ENCODE measurements around the gene UBR1. TPM values are rescaled to one million over a fixed set of nuclear protein-coding genes. Genes with fewer than 3 reads are reported as not detected.
A peak's percentile ranks its signal among the peaks of the same experiment; 100 is the strongest.

The UBR1 gene
- total RNA-seq, 3 donors from 2014 or later (not counting 1 experiment from before 2014, with no cell fraction given), result 54.3 to 70.5 (median 61.4) TPM

- Mint-ChIP-seq H3K4me1 (peaks cover 67% of the 10 kb centered on the region in 2 donors), H3K27ac (peak overlapping the region; percentile 71 to 99), H3K4me3 (peak overlapping the region; percentile 51), H3K27me3 (ENCODE audit: low read depth in 2 of 2) (peaks cover 2 to 5% of the 10 kb centered on the region in 2 donors), H3K36me3 (no peaks in the 10 kb centered on the region), H3K9me3 (no peaks in the 10 kb centered on the region)
- intact Hi-C loops (cut with micrococcal nuclease), result no loop called here
- Histone ChIP-seq H3K36me3 (ENCODE audit: control insufficient read depth, insufficient read depth, low read length) (peaks cover 13% of the 10 kb centered on the region), H3K27ac (ENCODE audit: low read length) (no peak overlapping the region), H3K27me3 (ENCODE audit: control insufficient read depth, insufficient read depth, low read length) (no peaks in the 10 kb centered on the region), H3K9me3 (ENCODE audit: control insufficient read depth, insufficient read depth, low read length) (no peaks in the 10 kb centered on the region), H3K4me3 (ENCODE audit: low read length) (no peak overlapping the region), H3K4me1 (ENCODE audit: control insufficient read depth, insufficient read depth, low read length) (peaks cover 16% of the 10 kb centered on the region)
- DNase-seq, result no peak
- WGBS (ENCODE audit: insufficient coverage), result no CpG with 5 or more reads among the region's 1 CpG
- TF ChIP-seq, protein P1, sequence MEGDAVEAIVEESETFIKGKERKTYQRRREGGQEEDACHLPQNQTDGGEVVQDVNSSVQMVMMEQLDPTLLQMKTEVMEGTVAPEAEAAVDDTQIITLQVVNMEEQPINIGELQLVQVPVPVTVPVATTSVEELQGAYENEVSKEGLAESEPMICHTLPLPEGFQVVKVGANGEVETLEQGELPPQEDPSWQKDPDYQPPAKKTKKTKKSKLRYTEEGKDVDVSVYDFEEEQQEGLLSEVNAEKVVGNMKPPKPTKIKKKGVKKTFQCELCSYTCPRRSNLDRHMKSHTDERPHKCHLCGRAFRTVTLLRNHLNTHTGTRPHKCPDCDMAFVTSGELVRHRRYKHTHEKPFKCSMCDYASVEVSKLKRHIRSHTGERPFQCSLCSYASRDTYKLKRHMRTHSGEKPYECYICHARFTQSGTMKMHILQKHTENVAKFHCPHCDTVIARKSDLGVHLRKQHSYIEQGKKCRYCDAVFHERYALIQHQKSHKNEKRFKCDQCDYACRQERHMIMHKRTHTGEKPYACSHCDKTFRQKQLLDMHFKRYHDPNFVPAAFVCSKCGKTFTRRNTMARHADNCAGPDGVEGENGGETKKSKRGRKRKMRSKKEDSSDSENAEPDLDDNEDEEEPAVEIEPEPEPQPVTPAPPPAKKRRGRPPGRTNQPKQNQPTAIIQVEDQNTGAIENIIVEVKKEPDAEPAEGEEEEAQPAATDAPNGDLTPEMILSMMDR (IDR thresholded peaks at IDR 0.05), result no peak
- no peak for ATAC-seq
These were observed 1.9 kb downstream of the UBR1 start for GRCh38 chr15:43103907-43104306.

GRCh38 chr15:43102187-43102586, 3.7 kb downstream of the UBR1 start:
- peaks cover 13% of the 10 kb centered on the region for H3K36me3 ChIP-seq (ENCODE audit: control insufficient read depth, insufficient read depth, low read length)
- no peaks in the 10 kb centered on the region for H3K9me3 ChIP-seq (ENCODE audit: control insufficient read depth, insufficient read depth, low read length)
- ATAC-seq (no peak), DNase-seq (no peak)
- H3K36me3 Mint-ChIP-seq, result no peaks in the 10 kb centered on the region
- no peak overlapping the region for H3K4me3 Mint-ChIP-seq
- TF ChIP-seq, protein P1 (IDR thresholded peaks at IDR 0.05), result no peak
- H3K27me3 Mint-ChIP-seq (ENCODE audit: low read depth in 2 of 2), result no peaks in the 10 kb centered on the region
- WGBS (ENCODE audit: insufficient coverage), result 100% methylated on average over 1 of the region's 1 CpG
- H3K27me3 ChIP-seq (ENCODE audit: control insufficient read depth, insufficient read depth, low read length), result no peaks in the 10 kb centered on the region
- intact Hi-C loops (cut with micrococcal nuclease), result no loop called here
- H3K9me3 Mint-ChIP-seq, result no peaks in the 10 kb centered on the region
- no peak overlapping the region for H3K4me3 ChIP-seq (ENCODE audit: low read length)
- H3K27ac ChIP-seq (ENCODE audit: low read length), result no peak overlapping the region
- H3K4me1 Mint-ChIP-seq, result peaks cover 74 to 75% of the 10 kb centered on the region in 2 donors
- peak overlapping the region in 1 of 2 donors; percentile 15 for H3K27ac Mint-ChIP-seq
- peaks cover 16% of the 10 kb centered on the region for H3K4me1 ChIP-seq (ENCODE audit: control insufficient read depth, insufficient read depth, low read length)

DNA sequence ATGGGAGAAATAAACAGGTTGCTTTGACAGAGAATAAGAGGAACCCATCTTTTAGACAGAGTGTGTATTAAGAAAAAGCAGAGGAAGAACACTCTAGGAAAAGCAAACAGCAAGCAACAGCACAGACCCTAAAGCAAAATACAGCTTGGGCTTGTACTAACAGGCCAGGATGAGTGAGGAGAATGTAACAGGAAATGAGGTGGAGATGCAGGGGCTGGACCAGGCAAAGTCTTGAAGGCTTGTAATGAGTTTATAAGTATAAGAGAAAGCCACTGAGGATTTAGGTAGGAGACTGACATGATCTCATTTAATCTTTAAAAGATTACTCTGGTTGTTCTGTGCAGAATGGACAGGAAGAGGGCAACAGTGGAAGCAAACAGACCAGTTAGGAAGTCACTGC, 4.9 kb downstream of the UBR1 start:
- TF ChIP-seq, protein P1 (IDR thresholded peaks at IDR 0.05), result no peak
- no peaks in the 10 kb centered on the region for H3K27me3 Mint-ChIP-seq (ENCODE audit: low read depth in 2 of 2)
- Histone ChIP-seq H3K9me3 (ENCODE audit: control insufficient read depth, insufficient read depth, low read length) (no peaks in the 10 kb centered on the region), H3K36me3 (ENCODE audit: control insufficient read depth, insufficient read depth, low read length) (peaks cover 13% of the 10 kb centered on the region), H3K27me3 (ENCODE audit: control insufficient read depth, insufficient read depth, low read length) (no peaks in the 10 kb centered on the region), H3K4me3 (ENCODE audit: low read length) (no peak overlapping the region), H3K4me1 (ENCODE audit: control insufficient read depth, insufficient read depth, low read length) (peaks cover 13% of the 10 kb centered on the region), H3K27ac (ENCODE audit: low read length) (no peak overlapping the region)
- DNase-seq (no peak), ATAC-seq (no peak)
- intact Hi-C loops (cut with micrococcal nuclease), result no loop called here
- H3K27ac Mint-ChIP-seq, result peak overlapping the region; percentile 71 to 78
- H3K36me3 Mint-ChIP-seq, result no peaks in the 10 kb centered on the region
- H3K4me3 Mint-ChIP-seq, result no peak overlapping the region
- no peaks in the 10 kb centered on the region for H3K9me3 Mint-ChIP-seq
- H3K4me1 Mint-ChIP-seq, result peaks cover 74 to 75% of the 10 kb centered on the region in 2 donors

DNA sequence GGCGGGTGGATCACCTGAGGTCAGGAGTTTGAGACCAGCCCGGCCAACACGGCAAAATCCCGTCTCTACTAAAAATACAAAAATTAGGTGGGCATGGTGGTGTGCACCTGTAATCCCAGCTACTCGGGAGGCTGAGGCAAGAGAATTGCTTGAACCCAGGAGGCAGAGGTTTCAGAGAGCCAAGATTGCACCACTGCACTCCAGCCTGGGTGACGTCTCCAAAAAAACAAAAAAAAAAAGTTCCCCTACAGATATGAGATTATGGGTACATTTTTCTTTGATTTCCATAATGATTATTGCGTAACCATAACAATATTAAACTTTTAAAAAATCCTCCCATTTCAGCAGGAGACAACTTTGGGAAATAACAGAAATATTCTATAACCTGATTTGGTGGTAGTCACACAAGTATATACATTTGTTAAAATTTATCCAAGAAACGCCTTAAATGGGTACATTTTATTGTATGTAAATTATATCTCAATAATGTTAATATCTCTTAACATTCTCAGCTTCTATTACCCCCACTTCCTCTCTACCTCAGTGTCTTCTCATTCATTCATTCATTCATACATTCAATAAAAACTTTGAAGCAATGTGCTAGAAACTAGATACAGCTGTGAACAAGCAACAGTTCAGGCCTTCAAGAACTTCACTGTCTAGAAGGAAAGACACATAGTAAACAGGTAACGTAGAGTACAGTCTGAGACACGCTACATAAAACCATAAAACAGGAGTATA, 6.6 kb downstream of the UBR1 start:
- Histone ChIP-seq H3K4me1 (ENCODE audit: control insufficient read depth, insufficient read depth, low read length) (peaks cover under 1% of the 10 kb centered on the region), H3K36me3 (ENCODE audit: control insufficient read depth, insufficient read depth, low read length) (peaks cover 13% of the 10 kb centered on the region), H3K27ac (ENCODE audit: low read length) (no peak overlapping the region), H3K27me3 (ENCODE audit: control insufficient read depth, insufficient read depth, low read length) (no peaks in the 10 kb centered on the region), H3K9me3 (ENCODE audit: control insufficient read depth, insufficient read depth, low read length) (no peaks in the 10 kb centered on the region), H3K4me3 (ENCODE audit: low read length) (no peak overlapping the region)
- no peak for DNase-seq
- Mint-ChIP-seq H3K36me3 (no peaks in the 10 kb centered on the region), H3K9me3 (no peaks in the 10 kb centered on the region), H3K4me3 (no peak overlapping the region), H3K27me3 (ENCODE audit: low read depth in 2 of 2) (no peaks in the 10 kb centered on the region), H3K4me1 (peaks cover 74 to 76% of the 10 kb centered on the region in 2 donors), H3K27ac (no peak overlapping the region)
- ATAC-seq, result no peak
- 94% methylated on average over 5 of the region's 10 CpGs for WGBS (ENCODE audit: insufficient coverage)
- TF ChIP-seq, protein P1 (IDR thresholded peaks at IDR 0.05), result no peak
- intact Hi-C loops (cut with micrococcal nuclease), result no loop called here
